ENCODE measurements around the gene AK8.

AK8 gene

DNA sequence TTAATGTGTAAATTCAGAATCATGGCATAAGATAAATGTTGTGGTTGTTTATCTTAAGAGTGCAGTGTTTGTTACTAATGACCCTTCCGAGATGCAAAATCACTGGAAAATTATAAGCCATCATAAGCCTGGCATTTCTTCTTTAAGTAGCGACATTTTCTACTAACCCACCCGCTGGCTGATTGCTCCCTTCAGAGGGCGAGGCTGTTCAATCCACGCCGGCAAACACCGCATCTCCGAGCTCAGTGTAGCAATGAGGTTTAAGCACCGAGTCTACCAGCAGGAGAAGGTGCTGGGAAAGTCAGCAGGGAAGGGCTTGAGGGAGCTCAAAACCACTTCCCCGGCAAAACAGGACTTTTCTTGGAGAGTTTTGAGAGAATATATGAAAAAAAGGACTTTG is 52.7 kb downstream of the AK8 start:
- no peak for DNase-seq (ENCODE audit: low read depth in 2 of 2)

DNA sequence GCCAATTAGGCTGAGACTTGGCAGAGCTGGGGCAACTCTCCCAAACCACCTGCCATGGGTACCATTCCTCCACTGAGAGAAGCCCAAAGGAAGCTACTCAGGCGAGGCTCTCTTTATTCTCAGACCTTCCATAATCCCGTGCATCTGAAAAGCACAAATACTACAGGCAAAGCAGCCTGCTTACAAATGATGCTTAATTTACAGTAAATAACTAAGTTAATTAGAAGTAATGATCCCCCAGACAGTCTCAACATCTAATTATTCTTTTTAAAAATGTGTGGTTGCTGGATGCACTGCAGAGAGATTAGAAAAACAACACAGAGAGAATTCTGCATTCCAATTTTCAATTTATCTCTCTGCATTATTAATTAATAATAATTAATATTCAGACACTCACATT is 53.1 kb downstream of the AK8 start:
- no peak for DNase-seq (ENCODE audit: low read depth in 2 of 2)

GRCh38 chr9:132824151-132824550 is 53.9 kb downstream of the AK8 start:
- DNase-seq (ENCODE audit: low read depth in 2 of 2), result no peak

- no peak for DNase-seq (ENCODE audit: low read depth in 2 of 2)
These were observed 54.5 kb downstream of the AK8 start for GRCh38 chr9:132823370-132824145.

GRCh38 chr9:132820169-132820944 is 57.7 kb downstream of the AK8 start:
- no peak for DNase-seq (ENCODE audit: low read depth in 2 of 2)

- no peak for DNase-seq (ENCODE audit: low read depth in 2 of 2)
These were observed 59.5 kb downstream of the AK8 start for GRCh38 chr9:132818588-132818987.

GRCh38 chr9:132814937-132815336 is 63.1 kb downstream of the AK8 start:
- DNase-seq (ENCODE audit: low read depth in 2 of 2), result no peak

GRCh38 chr9:132813115-132813771 is 64.8 kb downstream of the AK8 start:
- DNase-seq (ENCODE audit: low read depth in 2 of 2), result no peak

DNA sequence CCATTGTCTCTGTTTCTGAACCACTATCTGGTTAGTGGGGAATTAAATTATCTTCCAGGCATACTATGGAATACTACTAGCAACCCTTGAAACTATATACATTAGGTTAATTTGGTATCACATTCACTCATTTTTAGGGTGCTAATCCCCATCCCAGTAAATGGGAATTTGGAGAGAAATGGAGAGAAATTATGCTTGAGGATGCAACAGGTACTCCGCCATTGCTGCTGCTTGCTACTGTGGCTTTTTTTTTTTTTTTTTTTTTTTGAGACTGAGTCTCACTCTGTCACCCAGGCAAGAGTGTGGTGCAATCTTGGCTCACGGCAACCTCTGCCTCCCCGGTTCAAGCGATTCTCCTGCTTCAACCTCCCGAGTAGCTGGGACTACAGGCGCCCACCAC is 66.1 kb downstream of the AK8 start:
- DNase-seq (ENCODE audit: low read depth in 2 of 2), result no peak

GRCh38 chr9:132810314-132810713 is 67.8 kb downstream of the AK8 start:
- no peak for DNase-seq (ENCODE audit: low read depth in 2 of 2)

- no peak for DNase-seq (ENCODE audit: low read depth in 2 of 2)
These were observed 68.3 kb downstream of the AK8 start for GRCh38 chr9:132809677-132810271.

DNA sequence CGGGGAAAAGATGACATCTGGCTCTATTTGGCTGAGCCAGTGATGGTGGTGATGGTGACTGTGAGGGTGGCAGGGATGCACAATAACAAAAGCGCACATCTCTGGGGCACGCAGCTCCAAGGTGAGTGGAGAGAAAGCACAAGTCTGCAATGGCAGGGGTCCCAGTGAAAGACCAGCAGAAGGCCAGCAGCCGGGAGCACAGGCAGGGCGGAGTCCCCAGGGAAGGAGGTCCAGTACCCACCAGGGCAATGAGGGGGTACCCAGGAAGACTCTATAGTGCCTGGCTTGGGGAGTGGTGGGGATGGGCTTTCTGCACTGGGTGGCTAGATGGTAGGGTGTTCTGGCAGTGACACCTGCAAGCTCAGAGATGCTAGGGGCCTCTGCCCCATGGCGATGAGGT is 69.4 kb downstream of the AK8 start:
- DNase-seq (ENCODE audit: low read depth in 2 of 2), result no peak

DNA sequence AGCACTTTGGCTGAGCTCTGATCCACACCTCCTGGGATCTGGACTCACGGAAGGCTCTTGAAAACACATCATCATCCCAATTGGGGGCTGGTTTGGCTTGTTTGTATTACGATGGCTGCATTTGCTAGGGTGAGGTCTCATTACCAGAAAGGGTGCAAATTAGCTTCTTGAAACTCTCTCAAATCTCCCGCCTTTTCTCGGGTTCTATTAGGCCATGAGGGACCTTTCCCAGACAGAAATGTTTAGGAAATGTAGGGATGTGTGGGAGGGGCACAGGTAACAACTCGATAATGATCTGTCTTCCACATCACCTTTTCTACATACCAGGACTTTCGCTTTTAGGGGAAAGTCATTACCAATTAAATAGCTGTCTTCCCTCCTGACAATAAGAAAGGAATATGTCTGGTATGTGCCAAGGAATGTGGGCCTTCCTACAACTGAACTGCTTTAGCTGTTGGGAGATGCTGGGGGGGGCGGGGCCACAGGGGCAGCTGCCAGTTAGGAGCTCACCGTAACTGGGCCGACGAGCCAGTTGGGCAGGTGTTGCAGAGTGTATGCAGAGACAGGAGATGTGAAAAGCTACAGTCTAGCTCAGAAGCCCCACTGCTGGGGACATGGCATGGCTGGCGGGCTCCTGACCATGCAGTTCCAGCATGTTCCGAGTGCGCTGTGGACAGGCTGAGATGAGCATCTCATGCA is 71.2 kb downstream of the AK8 start:
- no peak for DNase-seq (ENCODE audit: low read depth in 2 of 2)

DNA sequence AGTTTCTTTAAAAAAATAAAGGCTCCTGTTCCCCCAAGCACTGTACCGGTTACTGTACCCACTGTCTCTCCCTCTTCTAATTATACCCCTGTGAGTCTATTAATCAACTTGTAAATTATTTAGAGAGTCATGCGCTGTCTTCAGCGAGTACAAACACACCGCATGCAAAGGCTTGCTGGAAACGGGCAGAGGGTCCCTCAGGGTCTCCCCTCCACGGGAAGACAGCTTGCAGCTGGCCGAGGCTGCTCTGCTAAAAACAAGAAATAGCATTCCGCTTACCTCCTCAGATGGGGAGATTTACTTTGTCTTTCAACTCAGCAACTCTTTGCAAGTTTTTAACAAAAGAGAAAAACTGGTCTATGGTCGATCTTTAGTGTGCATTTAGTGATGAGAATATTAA is 71.8 kb downstream of the AK8 start:
- DNase-seq (ENCODE audit: low read depth in 2 of 2), result no peak

DNA sequence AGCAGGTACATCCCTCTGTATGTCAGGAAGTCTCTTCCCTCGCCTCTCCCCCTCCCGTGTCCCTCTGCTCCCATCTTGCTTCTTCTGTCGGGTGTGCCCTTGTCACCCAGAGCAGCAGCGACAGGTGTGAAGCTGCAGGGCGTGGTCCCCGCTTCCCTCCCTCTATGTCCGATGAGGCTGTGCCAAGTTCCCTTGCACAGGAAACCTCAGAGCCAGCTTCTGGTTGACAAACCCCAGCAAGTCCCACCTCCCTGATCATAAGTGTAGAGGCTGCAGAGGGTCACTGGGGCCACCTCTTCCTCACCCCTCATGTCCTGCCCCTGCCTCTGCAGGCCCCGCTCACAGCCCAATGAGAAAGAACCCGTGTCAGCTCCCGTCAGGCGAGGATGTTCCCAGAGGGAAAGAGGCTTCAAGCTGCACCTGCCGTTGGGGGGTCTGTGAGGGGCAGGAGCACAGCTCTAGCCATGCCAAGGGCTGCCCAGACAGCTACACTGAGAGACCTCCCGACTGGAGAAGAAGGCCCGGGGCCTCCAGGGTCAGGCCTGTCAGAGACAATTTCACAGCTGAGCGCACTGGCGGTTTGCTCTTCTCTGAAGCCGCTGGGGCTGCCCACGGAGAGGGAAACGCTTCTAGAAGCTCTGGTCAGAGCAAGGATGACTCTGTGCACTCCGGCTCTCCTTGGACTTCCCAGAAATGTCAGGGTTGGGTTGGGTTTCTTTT is 73.3 kb downstream of the AK8 start:
- no peak for DNase-seq (ENCODE audit: low read depth in 2 of 2)

DNA sequence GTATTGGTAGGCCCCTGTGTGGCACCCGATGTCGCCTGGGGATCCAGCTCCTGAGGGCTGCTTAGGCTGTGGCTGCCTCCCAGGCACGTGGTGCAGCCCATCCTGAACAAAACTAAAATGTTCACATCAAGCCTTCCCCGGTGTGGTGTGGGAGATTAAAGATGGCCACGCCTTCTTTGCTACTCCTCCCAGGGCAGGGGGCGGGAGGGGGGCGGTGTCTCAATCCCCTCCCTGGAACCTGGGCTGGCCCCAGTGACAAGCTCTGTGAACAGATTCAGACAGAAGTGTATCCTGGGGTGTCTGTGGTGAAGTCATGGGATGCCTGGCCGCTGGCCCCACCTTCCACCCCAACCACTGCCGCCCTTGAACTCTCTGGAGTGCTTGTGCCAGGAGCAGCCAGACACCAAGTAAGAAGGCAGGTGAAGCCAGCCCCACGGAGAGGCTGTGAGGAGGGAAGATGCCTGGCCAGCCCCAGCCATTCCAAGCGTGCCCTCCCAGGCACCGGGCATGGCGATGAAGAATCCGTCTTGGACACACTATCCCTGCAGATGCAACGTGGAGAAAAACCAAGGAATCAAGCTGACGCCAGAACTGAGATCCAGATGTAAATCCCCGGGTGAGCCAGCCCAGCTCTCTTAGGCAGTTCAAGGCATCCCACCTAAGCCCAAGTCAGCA is 75.8 kb downstream of the AK8 start:
- DNase-seq (ENCODE audit: low read depth in 2 of 2), result no peak

DNA sequence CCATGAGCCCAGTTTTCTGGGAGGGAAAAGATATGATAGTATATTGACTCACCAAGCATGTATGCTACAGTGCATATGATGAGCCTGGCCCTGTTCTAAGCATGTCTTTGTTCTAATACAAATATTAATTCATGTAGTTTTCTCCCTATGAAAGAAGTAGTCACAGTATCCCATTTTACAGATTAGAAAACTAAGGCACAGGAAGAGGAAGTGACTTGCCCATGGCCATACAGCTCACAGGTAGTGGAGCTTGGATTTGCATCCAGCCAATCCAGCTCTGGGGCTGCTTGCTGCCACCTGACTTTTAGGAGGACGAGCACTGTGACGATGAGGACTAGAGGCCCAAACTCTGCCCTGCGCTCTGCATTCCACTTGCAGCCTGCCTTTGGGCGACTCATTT is 76.4 kb downstream of the AK8 start:
- DNase-seq (ENCODE audit: low read depth in 2 of 2), result no peak

- DNase-seq (ENCODE audit: low read depth in 2 of 2), result peak; percentile 10 to 12
These were observed 77.9 kb downstream of the AK8 start for GRCh38 chr9:132800038-132800648.

DNA sequence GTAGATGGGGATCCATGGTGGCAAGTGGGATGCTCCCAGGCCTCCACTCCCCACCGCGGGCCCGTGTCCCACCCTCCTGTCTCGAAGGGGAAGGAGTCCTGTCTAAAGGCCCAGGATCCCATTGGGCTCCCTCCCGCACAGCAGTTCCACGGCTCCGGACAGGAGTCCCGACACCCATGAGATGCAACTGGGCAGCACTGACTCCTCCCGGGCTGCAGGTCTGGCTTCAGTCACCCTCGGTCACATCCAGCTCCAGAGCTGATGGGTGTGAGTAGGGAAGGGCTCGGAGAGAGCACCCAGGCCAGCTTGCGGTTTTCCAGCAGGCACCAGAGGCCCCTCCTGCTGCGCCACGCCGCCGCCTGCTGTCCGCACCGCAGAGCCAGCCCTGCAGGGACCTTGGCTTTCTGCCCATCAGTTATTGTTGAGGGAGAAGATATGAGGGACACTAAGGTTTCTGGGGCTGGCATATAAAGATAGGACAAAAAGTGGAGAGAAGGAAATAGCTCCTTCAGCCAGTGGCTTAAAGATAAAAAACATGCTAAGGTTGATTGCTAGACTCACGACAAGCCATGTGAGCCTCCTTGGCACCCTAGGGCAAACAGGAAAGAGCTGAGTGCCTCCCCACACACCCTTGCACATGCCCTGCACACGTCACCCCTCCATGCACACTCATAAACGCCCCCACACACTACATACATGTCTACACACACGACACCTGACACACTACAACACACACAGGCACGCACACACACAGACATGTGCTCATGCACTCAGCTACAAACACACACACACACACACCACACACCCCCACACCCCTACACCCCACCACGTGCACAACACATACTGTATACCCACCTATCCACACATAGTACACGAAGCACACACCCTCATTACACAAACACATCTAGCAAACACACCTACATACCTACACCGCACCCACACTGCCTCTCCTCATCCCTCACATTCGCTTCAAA is 79.0 kb downstream of the AK8 start:
- no peak for DNase-seq (ENCODE audit: low read depth in 2 of 2)
